Measurements from ENCODE around the gene RAB25.

DNA sequence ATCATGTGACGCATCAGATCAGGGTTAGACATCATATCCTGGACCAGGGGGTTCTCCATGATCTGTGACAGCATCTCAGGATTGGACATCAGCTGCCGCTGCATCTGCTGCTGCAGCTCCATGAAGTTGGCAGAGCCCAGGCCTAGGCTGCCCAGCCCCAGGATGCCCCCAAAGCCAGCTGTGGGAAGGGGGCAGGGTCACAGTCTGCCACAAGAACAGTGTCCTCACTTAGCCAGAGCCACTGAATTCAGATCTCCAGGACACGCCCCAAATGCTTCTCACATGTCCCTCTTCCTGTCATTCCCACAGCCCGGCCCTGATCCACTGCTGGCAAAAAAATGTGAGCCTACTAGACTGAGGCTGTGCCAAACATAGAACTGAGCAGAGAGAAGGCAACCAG lies 10.6 kb upstream of the RAB25 start:
- TF ChIP-seq POLR2A (IDR thresholded peaks at IDR 0.05) (no peak), EP300 (IDR thresholded peaks at IDR 0.05) (no peak)
- TF ChIP-seq, protein P1, sequence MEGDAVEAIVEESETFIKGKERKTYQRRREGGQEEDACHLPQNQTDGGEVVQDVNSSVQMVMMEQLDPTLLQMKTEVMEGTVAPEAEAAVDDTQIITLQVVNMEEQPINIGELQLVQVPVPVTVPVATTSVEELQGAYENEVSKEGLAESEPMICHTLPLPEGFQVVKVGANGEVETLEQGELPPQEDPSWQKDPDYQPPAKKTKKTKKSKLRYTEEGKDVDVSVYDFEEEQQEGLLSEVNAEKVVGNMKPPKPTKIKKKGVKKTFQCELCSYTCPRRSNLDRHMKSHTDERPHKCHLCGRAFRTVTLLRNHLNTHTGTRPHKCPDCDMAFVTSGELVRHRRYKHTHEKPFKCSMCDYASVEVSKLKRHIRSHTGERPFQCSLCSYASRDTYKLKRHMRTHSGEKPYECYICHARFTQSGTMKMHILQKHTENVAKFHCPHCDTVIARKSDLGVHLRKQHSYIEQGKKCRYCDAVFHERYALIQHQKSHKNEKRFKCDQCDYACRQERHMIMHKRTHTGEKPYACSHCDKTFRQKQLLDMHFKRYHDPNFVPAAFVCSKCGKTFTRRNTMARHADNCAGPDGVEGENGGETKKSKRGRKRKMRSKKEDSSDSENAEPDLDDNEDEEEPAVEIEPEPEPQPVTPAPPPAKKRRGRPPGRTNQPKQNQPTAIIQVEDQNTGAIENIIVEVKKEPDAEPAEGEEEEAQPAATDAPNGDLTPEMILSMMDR (IDR thresholded peaks at IDR 0.05), result no peak

Measured in tibial nerve (tissue), 4 donors.